H1 (cell line): ENCODE measurements around the gene RETSAT. TPM values are rescaled to one million over a fixed set of nuclear protein-coding genes. Genes with fewer than 3 reads are reported as not detected.

Experiments used
- CHD1 ChIP-seq: IDR thresholded peaks from 2 replicates; pipeline ENCODE4 v1.6.1; 2012; ENCODE audit warnings: low read depth, low read length, improper control_type of control experiment
- CTBP2 ChIP-seq: IDR thresholded peaks from 2 replicates; pipeline ENCODE4 v1.7.0; 2011; ENCODE audit warnings: borderline replicate concordance, mild to moderate bottlenecking, moderate library complexity, mixed read lengths, low read length; ENCODE audit not compliant: insufficient read depth, insufficient read length
- GABPA ChIP-seq: IDR thresholded peaks from 2 replicates; pipeline ENCODE4 v1.6.1; 2011; ENCODE audit warnings: mild to moderate bottlenecking, low read length, moderate library complexity, borderline replicate concordance; ENCODE audit not compliant: insufficient read depth
- MAFK ChIP-seq: IDR thresholded peaks from 2 replicates; pipeline ENCODE4 v1.6.1; 2012; ENCODE audit warnings: low read depth, mild to moderate bottlenecking, improper control_type of control experiment, low read length
- POU5F1 ChIP-seq: IDR thresholded peaks from 2 replicates; pipeline ENCODE4 v1.6.1; 2011; ENCODE audit warnings: low read depth, mild to moderate bottlenecking, low read length, moderate library complexity
- RBBP5 ChIP-seq: IDR thresholded peaks from 2 replicates; pipeline ENCODE4 v1.7.1; 2012; ENCODE audit warnings: low read depth, mild to moderate bottlenecking, inconsistent platforms, low read length, moderate library complexity, borderline replicate concordance
- polyA plus RNA-seq, 7 experiments: library from polyadenylated mRNA; depleted of rRNA in 3 of 7; stranded (reverse) in 5 of 7; unstranded in 2 of 7; fragments of >200 nt in 5 of 7; fragments of 200-250 nt in 2 of 7; gene quantifications; 1 replicate in 5 of 7; 2 replicates in 1 of 7; 4 replicates in 1 of 7; pipeline versions ENCODE4 v1.2.1 to v1.2.3, GENCODE V29; 2011 to 2013; ENCODE audit warnings: missing spikeins in 2 of 7, mixed read lengths in 2 of 7
- total RNA-seq: library from RNA; stranded (reverse); fragmentation: NEBNext Ultra II Directional; extraction: Animal tissue kit (Norgen Biotek cat#: 25700); gene quantifications from 2 replicates; pipeline ENCODE4 v1.2.1, GENCODE V29; 2021
- TF ChIP-seq, protein P1 (sequence below): fragments of 300-600 bp; sonication (generic); IDR thresholded peaks from 2 replicates; pipeline ENCODE4 v1.7.1; 2012; ENCODE audit warnings: low read length, moderate library complexity, mild to moderate bottlenecking, inconsistent platforms; ENCODE audit not compliant: insufficient replicate concordance
- TF ChIP-seq, protein P2 (sequence below): IDR thresholded peaks from 2 replicates; pipeline ENCODE4 v1.6.1; 2011; ENCODE audit warnings: low read length, improper control_type of control experiment

Gene RETSAT
- total and polyA plus RNA-seq, 2 of the 8 experiments (the other 6 are each of a cell fraction or from before 2014, with no cell fraction given) = 15.8 to 16.7 TPM

- TF ChIP-seq, protein P1, sequence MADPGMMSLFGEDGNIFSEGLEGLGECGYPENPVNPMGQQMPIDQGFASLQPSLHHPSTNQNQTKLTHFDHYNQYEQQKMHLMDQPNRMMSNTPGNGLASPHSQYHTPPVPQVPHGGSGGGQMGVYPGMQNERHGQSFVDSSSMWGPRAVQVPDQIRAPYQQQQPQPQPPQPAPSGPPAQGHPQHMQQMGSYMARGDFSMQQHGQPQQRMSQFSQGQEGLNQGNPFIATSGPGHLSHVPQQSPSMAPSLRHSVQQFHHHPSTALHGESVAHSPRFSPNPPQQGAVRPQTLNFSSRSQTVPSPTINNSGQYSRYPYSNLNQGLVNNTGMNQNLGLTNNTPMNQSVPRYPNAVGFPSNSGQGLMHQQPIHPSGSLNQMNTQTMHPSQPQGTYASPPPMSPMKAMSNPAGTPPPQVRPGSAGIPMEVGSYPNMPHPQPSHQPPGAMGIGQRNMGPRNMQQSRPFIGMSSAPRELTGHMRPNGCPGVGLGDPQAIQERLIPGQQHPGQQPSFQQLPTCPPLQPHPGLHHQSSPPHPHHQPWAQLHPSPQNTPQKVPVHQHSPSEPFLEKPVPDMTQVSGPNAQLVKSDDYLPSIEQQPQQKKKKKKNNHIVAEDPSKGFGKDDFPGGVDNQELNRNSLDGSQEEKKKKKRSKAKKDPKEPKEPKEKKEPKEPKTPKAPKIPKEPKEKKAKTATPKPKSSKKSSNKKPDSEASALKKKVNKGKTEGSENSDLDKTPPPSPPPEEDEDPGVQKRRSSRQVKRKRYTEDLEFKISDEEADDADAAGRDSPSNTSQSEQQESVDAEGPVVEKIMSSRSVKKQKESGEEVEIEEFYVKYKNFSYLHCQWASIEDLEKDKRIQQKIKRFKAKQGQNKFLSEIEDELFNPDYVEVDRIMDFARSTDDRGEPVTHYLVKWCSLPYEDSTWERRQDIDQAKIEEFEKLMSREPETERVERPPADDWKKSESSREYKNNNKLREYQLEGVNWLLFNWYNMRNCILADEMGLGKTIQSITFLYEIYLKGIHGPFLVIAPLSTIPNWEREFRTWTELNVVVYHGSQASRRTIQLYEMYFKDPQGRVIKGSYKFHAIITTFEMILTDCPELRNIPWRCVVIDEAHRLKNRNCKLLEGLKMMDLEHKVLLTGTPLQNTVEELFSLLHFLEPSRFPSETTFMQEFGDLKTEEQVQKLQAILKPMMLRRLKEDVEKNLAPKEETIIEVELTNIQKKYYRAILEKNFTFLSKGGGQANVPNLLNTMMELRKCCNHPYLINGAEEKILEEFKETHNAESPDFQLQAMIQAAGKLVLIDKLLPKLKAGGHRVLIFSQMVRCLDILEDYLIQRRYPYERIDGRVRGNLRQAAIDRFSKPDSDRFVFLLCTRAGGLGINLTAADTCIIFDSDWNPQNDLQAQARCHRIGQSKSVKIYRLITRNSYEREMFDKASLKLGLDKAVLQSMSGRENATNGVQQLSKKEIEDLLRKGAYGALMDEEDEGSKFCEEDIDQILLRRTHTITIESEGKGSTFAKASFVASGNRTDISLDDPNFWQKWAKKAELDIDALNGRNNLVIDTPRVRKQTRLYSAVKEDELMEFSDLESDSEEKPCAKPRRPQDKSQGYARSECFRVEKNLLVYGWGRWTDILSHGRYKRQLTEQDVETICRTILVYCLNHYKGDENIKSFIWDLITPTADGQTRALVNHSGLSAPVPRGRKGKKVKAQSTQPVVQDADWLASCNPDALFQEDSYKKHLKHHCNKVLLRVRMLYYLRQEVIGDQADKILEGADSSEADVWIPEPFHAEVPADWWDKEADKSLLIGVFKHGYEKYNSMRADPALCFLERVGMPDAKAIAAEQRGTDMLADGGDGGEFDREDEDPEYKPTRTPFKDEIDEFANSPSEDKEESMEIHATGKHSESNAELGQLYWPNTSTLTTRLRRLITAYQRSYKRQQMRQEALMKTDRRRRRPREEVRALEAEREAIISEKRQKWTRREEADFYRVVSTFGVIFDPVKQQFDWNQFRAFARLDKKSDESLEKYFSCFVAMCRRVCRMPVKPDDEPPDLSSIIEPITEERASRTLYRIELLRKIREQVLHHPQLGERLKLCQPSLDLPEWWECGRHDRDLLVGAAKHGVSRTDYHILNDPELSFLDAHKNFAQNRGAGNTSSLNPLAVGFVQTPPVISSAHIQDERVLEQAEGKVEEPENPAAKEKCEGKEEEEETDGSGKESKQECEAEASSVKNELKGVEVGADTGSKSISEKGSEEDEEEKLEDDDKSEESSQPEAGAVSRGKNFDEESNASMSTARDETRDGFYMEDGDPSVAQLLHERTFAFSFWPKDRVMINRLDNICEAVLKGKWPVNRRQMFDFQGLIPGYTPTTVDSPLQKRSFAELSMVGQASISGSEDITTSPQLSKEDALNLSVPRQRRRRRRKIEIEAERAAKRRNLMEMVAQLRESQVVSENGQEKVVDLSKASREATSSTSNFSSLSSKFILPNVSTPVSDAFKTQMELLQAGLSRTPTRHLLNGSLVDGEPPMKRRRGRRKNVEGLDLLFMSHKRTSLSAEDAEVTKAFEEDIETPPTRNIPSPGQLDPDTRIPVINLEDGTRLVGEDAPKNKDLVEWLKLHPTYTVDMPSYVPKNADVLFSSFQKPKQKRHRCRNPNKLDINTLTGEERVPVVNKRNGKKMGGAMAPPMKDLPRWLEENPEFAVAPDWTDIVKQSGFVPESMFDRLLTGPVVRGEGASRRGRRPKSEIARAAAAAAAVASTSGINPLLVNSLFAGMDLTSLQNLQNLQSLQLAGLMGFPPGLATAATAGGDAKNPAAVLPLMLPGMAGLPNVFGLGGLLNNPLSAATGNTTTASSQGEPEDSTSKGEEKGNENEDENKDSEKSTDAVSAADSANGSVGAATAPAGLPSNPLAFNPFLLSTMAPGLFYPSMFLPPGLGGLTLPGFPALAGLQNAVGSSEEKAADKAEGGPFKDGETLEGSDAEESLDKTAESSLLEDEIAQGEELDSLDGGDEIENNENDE = no peak
- TF ChIP-seq, protein P2, sequence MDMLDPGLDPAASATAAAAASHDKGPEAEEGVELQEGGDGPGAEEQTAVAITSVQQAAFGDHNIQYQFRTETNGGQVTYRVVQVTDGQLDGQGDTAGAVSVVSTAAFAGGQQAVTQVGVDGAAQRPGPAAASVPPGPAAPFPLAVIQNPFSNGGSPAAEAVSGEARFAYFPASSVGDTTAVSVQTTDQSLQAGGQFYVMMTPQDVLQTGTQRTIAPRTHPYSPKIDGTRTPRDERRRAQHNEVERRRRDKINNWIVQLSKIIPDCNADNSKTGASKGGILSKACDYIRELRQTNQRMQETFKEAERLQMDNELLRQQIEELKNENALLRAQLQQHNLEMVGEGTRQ = no peak
- TF ChIP-seq RBBP5 (no peak), CTBP2 (no peak), POU5F1 (no peak), CHD1 (no peak), MAFK (no peak), GABPA (no peak)
Measured at GRCh38 chr2:85396531-85397470, 42.5 kb upstream of the RETSAT start (continued).
